K562 (cell line): ENCODE data around the gene CHD6. TPM values are rescaled to one million over a fixed set of nuclear protein-coding genes. Genes with fewer than 3 reads are reported as not detected.

Experiments
- ATAC-seq: fragments of 200-7000 bp; cut with Tn5 transposase; 3 replicates; pipeline ENCODE4 v1.9.1; 2020; ENCODE audit warnings: moderate library complexity
- BruUV-seq: library from RNA; stranded (reverse); fragments of 400-500 nt; replicated peaks from 2 replicates; lab custom pipeline; 2021; lab: Mats Ljungman, UMichigan
- CTCF ChIA-PET: fragments of 300-600 bp; formaldehyde crosslinking; extraction: SDS; loops from one replicate; lab custom pipeline; 2021; ENCODE audit warnings: low intra/inter-chr PET ratio; lab: Yijun Ruan, JAX
- POLR2A ChIA-PET: fragments of 300-600, 350-650 bp; sonication (Branson Sonifier 250); formaldehyde crosslinking; extraction: SDS; loops from one replicate; lab custom pipeline; 2021; ENCODE audit warnings: antibody characterized with exemption, inconsistent platforms; lab: Yijun Ruan, JAX
- DNase-seq, 4 experiments: peaks; one replicate each; pipeline versions ENCODE4 v3.0.0 to v3.0.0-alpha.2; 2011 to 2018; ENCODE audit warnings: low spot score in 3 of 4, mixed read lengths in 3 of 4; ENCODE audit errors: extremely low read depth in 1 of 4
- FAIRE-seq: peaks from 2 replicates; lab custom pipeline; 2011; peaks lifted over from hg19 to GRCh38; lab: Jason Lieb, UNC
- H2AFZ ChIP-seq: 2 replicates; pipeline ENCODE4 v1.6.0; 2011; ENCODE audit warnings: low read depth, low read length, control low read depth, inconsistent platforms
- H3K27ac ChIP-seq: fragments of 200-600 bp; 3 replicates; pipeline ENCODE4 v1.8.0; 2011; ENCODE audit warnings: low read depth, mild to moderate bottlenecking, control low read depth, inconsistent platforms, low read length, moderate library complexity, mixed read lengths; ENCODE audit errors: extremely low read depth
- H3K27me3 ChIP-seq, 2 experiments: fragments of 300-600 bp in 1 of 2; 2 replicates in 1 of 2; 3 replicates in 1 of 2; pipeline versions ENCODE4 v1.6.0 to v1.8.0; 2011; ENCODE audit warnings: inconsistent platforms in 2 of 2, low read length in 2 of 2, mild to moderate bottlenecking in 1 of 2, mixed read lengths in 1 of 2, moderate library complexity in 1 of 2; ENCODE audit not compliant: control insufficient read depth in 2 of 2, insufficient read depth in 2 of 2
- H3K36me3 ChIP-seq: fragments of 300-600 bp; 3 replicates; pipeline ENCODE4 v1.8.0; 2011; ENCODE audit warnings: mild to moderate bottlenecking, low read length, inconsistent platforms; ENCODE audit not compliant: control insufficient read depth, insufficient read depth
- H3K4me1 ChIP-seq, 2 experiments: fragments of 200-600 bp in 1 of 2; replicated peaks in 1 of 2; 2 replicates in 1 of 2; 3 replicates in 1 of 2; pipeline versions ENCODE4 v1.5.1 to v1.8.0; 2011; ENCODE audit warnings: inconsistent platforms in 2 of 2, low read length in 2 of 2, mild to moderate bottlenecking in 1 of 2, mixed read lengths in 1 of 2, moderate library complexity in 1 of 2; ENCODE audit not compliant: control insufficient read depth in 2 of 2, insufficient read depth in 2 of 2
- H3K4me2 ChIP-seq: 2 replicates; pipeline ENCODE4 v1.6.1; 2011; ENCODE audit warnings: low read length, control low read depth, inconsistent platforms, mixed read lengths; ENCODE audit not compliant: insufficient read depth
- H3K4me3 ChIP-seq: fragments of 200-600 bp; sonication (generic), shearing (Covaris generic); 2 replicates; pipeline ENCODE4 v1.5.1; 2016; ENCODE audit warnings: control low read depth, inconsistent platforms
- H3K79me2 ChIP-seq: fragments of 200-600 bp; 3 replicates; pipeline ENCODE4 v1.8.0; 2011; ENCODE audit warnings: low read length, inconsistent platforms; ENCODE audit not compliant: control insufficient read depth, insufficient read depth
- H3K9ac ChIP-seq, 2 experiments: 2 replicates each; pipeline versions ENCODE4 v1.6.0 to v1.6.1; 2011; ENCODE audit warnings: low read depth in 2 of 2, low read length in 2 of 2, control low read depth in 1 of 2, inconsistent platforms in 1 of 2, mild to moderate bottlenecking in 1 of 2, mixed read lengths in 1 of 2; ENCODE audit not compliant: insufficient read depth in 1 of 2
- H3K9me1 ChIP-seq: one replicate; pipeline ENCODE4 v1.6.0; 2011; ENCODE audit warnings: inconsistent platforms, mild to moderate bottlenecking, low read length, moderate library complexity; ENCODE audit not compliant: control insufficient read depth, insufficient read depth
- H3K9me3 ChIP-seq: replicated peaks from 2 replicates; pipeline ENCODE4 v1.5.1; 2011; ENCODE audit warnings: low read depth, low read length, inconsistent platforms; ENCODE audit not compliant: control insufficient read depth, insufficient read depth
- H4K20me1 ChIP-seq: replicated peaks from 2 replicates; pipeline ENCODE4 v1.6.1; 2011; ENCODE audit warnings: low read length, inconsistent platforms, mixed read lengths; ENCODE audit not compliant: control insufficient read depth, insufficient read depth
- ARNT ChIP-seq, 2 experiments: fragments of 450-650 bp; IDR thresholded peaks; 2 replicates each; pipeline ENCODE4 v1.6.1; 2016; ENCODE audit warnings: mild to moderate bottlenecking in 1 of 2
- ATF2 ChIP-seq: sonication (generic); formaldehyde crosslinking; IDR thresholded peaks from 2 replicates; pipeline ENCODE4 v1.8.1; 2022; ENCODE audit warnings: missing genetic modification reagents
- CHD2 ChIP-seq: IDR thresholded peaks from 2 replicates; pipeline ENCODE4 v1.6.1; 2011; ENCODE audit warnings: low read depth, low read length
- HDAC3 ChIP-seq: fragments of 450-650 bp; IDR thresholded peaks from 2 replicates; pipeline ENCODE4 v1.6.1; 2018; ENCODE audit warnings: borderline replicate concordance, mild to moderate bottlenecking, moderate library complexity; ENCODE audit not compliant: partially characterized antibody
- MECOM ChIP-seq: fragments of 250-450 bp; sonication (Bioruptor Pico); IDR thresholded peaks from 2 replicates; pipeline ENCODE4 v1.8.0; 2022; ENCODE audit warnings: inconsistent platforms
- SMARCC2 ChIP-seq: fragments of 450-650 bp; IDR thresholded peaks from 2 replicates; pipeline ENCODE4 v1.6.1; 2017; ENCODE audit warnings: antibody characterized with exemption, moderate library complexity, mild to moderate bottlenecking, low read depth
- ZNF764 ChIP-seq: fragments of 250-450 bp; sonication (Bioruptor Pico); IDR thresholded peaks from 2 replicates; pipeline ENCODE4 v1.4.0; 2020; ENCODE audit warnings: low read depth, mild to moderate bottlenecking, moderate library complexity
- WGBS: fragments of 100-300 bp; shearing (Covaris generic); methylation state at CpG from one replicate; pipeline ENCODE4 v1.1.6; 2016; ENCODE audit warnings: low coverage, mixed read lengths; ENCODE audit not compliant: insufficient coverage; ENCODE audit errors: missing lambda C conversion rate; 5-methylcytosine and 5-hydroxymethylcytosine counted together
- in situ Hi-C: fragments of 300-500 bp; cut with MboI; formaldehyde crosslinking; loops from 4 replicates; pipeline ENCODE4 v1.15.0; 2018; ENCODE audit warnings: inconsistent platforms, mixed read lengths
- intact Hi-C: fragments of 100-400 bp; cut with micrococcal nuclease; formaldehyde crosslinking; loops from 2 replicates; pipeline ENCODE4 v1.14.2; 2022
- polyA plus RNA-seq, 8 experiments: library from polyadenylated mRNA; depleted of rRNA in 4 of 8; stranded (reverse) in 5 of 8; unstranded in 3 of 8; fragments of >200 nt; fragmentation: Nextera tagmentation in 2 of 8; fragmentation: Illumina TruSeq in 1 of 8; extraction: Ambion mirVana in 2 of 8; extraction: Trizol in 1 of 8; gene quantifications; 2 replicates each; pipeline versions ENCODE4 v1.2.1 to v1.2.3, GENCODE V29; 2011 to 2014; ENCODE audit warnings: inconsistent platforms in 1 of 8, missing spikeins in 1 of 8
- total RNA-seq, 7 experiments: library from RNA; depleted of rRNA in 6 of 7; stranded (reverse); fragments of >200 nt in 6 of 7; fragmentation: Illumina TruSeq in 2 of 7; extraction: Trizol in 2 of 7; gene quantifications; 2 replicates each; pipeline versions ENCODE4 v1.2.1 to v1.2.3, GENCODE V29; 2011 to 2021; ENCODE audit warnings: low replicate concordance in 1 of 7

CHD6 gene
- total and polyA plus RNA-seq, 9 of the 15 experiments (the other 6 are each of a cell fraction or from before 2014, with no cell fraction given) = 3.9 to 24.2 (median 12.8) TPM

DNA sequence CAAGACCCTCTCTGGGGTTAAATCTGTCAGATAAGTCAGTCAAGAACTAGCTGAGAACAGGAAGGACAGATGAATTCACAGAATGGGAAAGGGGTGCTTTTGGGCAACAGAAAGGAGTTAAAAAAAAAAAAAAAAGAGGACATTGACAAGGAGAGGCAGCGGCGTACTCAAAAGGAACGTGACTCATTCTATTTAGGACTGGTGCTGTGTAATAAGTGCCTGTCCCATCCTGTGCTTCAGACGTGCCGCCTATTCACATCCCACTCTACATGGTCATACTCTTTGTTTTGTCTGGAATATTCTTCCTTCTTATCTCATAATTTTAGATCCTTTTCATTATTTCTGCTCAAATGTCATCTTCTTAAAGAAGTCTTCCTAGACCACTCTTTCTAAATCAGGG, 150.5 kb downstream of the CHD6 start:
- H3K9ac ChIP-seq = no peak overlapping the region
- ATAC-seq (no peak), DNase-seq (no peak), FAIRE-seq (no peak)
- H3K9me1 ChIP-seq = no peaks in the 10 kb centered on the region
- no peak overlapping the region for H3K27ac ChIP-seq
- no peaks in the 10 kb centered on the region for H3K4me1 ChIP-seq
- ChIA-PET CTCF (no interaction called here), POLR2A (no interaction called here)
- peaks cover 22% of the 10 kb centered on the region; the same call in 2 of the 3 replicates for H3K36me3 ChIP-seq
- WGBS = 70% methylated on average over 5 of the region's 5 CpGs
- H3K4me2 ChIP-seq = no peak overlapping the region
- H2AFZ ChIP-seq = no peak overlapping the region
- no peaks in the 10 kb centered on the region for H3K79me2 ChIP-seq
- H3K4me3 ChIP-seq = no peak overlapping the region
- BruUV-seq = no TSS peak
- intact Hi-C loops = no loop called here
- H4K20me1 ChIP-seq = no peaks in the 10 kb centered on the region
- H3K9me3 ChIP-seq = no peaks in the 10 kb centered on the region
- TF ChIP-seq ARNT (IDR thresholded peaks at IDR 0.05) = no peak
- no peak for TF ChIP-seq SMARCC2
- no peak for TF ChIP-seq HDAC3
- no peak for TF ChIP-seq CHD2
- TF ChIP-seq ZNF764 (CRISPR knock-in tag) = no peak
- no peak for TF ChIP-seq ATF2
- TF ChIP-seq MECOM (CRISPR knock-in tag) = no peak
- TF ChIP-seq, all 486 proteins: peak for 0
- H3K27me3 ChIP-seq = no peaks in the 10 kb centered on the region
- in situ Hi-C loops = no loop called here
